Activated naive CD8-positive, alpha-beta T cell (primary cell): ENCODE data around the gene DKKL1.
A peak's percentile ranks its signal among the peaks of the same experiment; 100 is the strongest.

Source experiments
- H3K27ac Mint-ChIP-seq: one replicate; pipeline ENCODE4 v1.8.0; 2021; ENCODE audit warnings: mixed read lengths
- H3K27me3 Mint-ChIP-seq: one replicate; pipeline ENCODE4 v1.8.0; 2021; ENCODE audit warnings: mixed read lengths
- H3K36me3 Mint-ChIP-seq: one replicate; pipeline ENCODE4 v1.8.0; 2021; ENCODE audit warnings: mixed read lengths
- H3K4me1 Mint-ChIP-seq: one replicate; pipeline ENCODE4 v1.8.0; 2021; ENCODE audit warnings: low read depth, mixed read lengths
- H3K4me3 Mint-ChIP-seq: one replicate; pipeline ENCODE4 v1.8.0; 2021; ENCODE audit warnings: mild to moderate bottlenecking, mixed read lengths
- H3K9me3 Mint-ChIP-seq: one replicate; pipeline ENCODE4 v1.8.0; 2021; ENCODE audit warnings: low read depth, mixed read lengths

The DKKL1 gene

DNA sequence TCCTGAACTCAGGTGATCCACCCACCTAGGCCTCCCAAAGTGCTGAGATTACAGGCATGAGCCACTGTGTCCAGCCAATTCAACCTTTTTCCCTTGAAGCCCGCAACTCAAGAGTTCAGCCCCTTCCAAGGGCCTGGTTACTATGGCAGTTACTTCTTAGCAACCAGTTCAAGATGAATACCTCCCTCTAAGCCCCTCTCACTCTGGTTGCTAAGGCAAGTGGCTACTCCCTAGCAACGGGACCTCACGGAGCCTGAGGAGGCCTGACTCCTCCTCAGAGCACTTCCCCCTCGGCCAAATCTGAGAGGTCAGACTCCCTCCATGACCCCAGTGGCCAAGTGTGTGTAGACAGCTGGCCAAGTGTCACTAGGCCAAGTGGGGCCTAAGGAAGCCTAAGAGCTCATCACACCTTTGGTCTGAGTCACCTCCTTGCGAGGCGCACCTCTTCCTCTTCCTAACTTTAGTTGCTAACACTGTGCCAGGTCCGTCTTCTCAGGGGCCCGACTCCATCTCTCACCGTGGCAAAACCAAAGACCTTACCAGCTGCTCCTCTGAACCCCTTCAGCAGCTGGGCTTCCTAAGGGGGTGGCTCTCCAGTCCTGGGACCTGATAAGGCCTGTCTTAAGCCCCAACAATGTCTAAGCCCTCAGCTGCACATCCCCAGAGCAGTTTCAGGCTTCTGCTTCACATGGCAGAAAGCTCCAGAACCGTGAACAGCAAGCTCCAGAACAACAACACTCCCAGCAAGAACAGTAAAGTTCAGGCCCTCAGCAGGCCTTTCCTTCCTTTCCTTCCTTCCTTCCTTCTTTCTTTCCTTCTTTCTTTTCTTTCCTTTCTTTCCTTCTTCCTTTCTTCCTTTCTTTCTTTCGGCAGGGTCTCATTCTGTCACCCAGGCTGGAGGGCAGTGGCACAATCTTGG lies 18.9 kb upstream of the DKKL1 start:
- Mint-ChIP-seq H3K36me3 (no peaks in the 10 kb centered on the region), H3K27me3 (no peaks in the 10 kb centered on the region), H3K4me1 (peaks cover 7% of the 10 kb centered on the region), H3K27ac (no peak overlapping the region), H3K9me3 (no peaks in the 10 kb centered on the region), H3K4me3 (no peak overlapping the region)

DNA sequence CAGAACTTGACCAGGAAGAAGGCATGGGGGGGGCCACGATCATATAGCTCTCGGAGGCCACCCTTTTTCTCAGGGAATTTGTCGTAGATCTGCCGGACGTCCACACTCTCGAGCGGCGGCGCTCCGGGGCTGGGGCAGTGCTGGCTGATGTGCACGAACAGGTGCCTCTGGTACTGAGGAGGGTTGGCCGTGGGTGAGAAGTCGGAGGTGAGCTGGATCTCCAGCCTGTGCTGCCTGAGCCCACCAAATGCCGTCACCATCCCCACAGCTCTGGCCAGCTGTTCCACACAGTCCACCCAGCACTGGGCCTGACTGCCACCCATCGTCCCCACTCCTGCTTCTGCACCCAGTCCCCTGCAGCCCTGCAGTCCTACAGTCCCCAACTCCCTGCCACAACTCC lies 16.5 kb upstream of the DKKL1 start:
- no peaks in the 10 kb centered on the region for H3K27me3 Mint-ChIP-seq
- H3K27ac Mint-ChIP-seq: no peak overlapping the region
- H3K4me1 Mint-ChIP-seq: peaks cover 2% of the 10 kb centered on the region
- no peak overlapping the region for H3K4me3 Mint-ChIP-seq
- no peaks in the 10 kb centered on the region for H3K9me3 Mint-ChIP-seq
- no peaks in the 10 kb centered on the region for H3K36me3 Mint-ChIP-seq

DNA sequence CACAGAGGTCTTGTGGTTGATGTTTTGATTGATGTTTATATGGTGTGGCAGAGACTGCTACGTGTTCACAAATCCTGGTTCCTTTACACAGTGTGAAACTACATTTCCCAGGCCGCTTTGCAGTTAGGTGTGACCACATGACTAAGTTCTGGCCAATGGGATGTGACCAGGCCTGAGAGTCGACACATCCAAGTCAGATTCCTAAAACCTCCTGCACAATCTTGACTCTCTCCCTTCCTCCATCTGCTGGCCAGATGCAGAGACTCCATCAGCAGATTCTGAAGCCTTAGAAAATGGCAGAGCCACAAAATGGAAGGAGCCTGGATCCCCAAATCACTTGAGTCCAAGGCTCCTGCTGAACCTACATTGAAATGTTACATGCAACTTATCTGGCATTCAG lies 15.8 kb upstream of the DKKL1 start:
- no peak overlapping the region for H3K4me3 Mint-ChIP-seq
- H3K27ac Mint-ChIP-seq: no peak overlapping the region
- H3K9me3 Mint-ChIP-seq: no peaks in the 10 kb centered on the region
- H3K27me3 Mint-ChIP-seq: no peaks in the 10 kb centered on the region
- no peaks in the 10 kb centered on the region for H3K36me3 Mint-ChIP-seq
- peaks cover 2% of the 10 kb centered on the region for H3K4me1 Mint-ChIP-seq

DNA sequence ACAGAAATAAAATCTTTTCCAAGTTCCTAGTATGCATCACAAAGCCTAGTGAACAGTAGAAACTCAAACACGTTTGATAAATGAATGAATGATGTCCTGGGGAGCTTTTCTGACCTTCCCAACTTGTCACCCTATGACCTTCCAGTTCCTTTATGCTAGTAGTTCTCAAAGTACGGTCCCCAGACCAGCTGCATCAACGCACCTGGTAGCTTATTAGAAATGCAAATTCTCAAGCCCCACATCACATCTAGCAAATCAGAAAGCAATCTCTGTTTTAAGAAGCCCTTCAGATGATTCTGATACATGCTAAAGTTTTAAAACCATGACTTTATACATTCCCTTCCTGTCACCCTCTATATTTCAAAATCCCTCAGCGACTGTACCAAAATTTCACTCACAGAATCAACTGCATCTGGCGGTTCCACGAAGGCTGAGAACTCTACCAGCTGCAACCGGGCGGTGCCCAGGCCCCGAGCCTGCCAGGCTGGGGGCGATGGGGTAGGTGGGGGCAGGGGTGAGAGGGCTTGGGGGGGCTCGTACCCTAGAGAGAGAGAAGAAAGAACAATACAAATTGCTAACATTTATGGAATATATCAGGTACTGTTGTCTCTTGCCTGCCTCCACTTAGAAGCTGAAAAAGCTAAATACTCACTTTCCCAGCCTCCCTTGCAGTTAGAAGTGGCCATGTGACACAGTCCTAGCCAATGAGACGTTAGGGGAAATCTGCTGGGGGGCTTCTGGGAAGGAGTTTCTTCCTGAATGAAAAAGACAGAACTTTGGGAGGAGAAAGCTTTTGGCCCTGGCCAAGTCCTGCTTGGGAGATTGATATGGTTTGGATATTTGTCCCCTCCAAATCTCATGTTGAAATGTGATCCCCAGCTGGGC lies 15.1 kb upstream of the DKKL1 start:
- H3K36me3 Mint-ChIP-seq: no peaks in the 10 kb centered on the region
- H3K27ac Mint-ChIP-seq: no peak overlapping the region
- no peaks in the 10 kb centered on the region for H3K9me3 Mint-ChIP-seq
- H3K4me3 Mint-ChIP-seq: no peak overlapping the region
- no peaks in the 10 kb centered on the region for H3K27me3 Mint-ChIP-seq
- peaks cover 2% of the 10 kb centered on the region for H3K4me1 Mint-ChIP-seq

DNA sequence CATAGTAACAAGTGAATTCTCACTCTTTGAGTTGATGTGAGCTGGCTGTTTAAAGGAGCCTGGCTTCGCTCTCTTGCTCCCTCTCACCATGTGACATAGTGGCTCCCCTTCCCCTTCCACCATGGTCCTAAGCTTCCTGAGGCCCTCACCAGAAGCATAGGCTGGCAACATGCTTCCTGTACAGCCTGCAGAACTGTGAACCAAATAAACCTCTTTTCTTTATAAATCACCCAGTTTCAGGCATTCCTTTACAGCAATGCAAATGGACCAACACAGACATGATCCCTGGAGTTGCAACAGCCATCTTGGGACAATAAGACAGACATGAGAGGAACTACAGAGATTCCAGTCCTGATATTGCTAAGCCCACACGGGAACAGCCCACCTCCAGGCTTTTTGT lies 14.1 kb upstream of the DKKL1 start:
- Mint-ChIP-seq H3K27ac (no peak overlapping the region), H3K9me3 (no peaks in the 10 kb centered on the region), H3K4me3 (no peak overlapping the region), H3K4me1 (peaks cover 1% of the 10 kb centered on the region), H3K27me3 (no peaks in the 10 kb centered on the region), H3K36me3 (no peaks in the 10 kb centered on the region)

DNA sequence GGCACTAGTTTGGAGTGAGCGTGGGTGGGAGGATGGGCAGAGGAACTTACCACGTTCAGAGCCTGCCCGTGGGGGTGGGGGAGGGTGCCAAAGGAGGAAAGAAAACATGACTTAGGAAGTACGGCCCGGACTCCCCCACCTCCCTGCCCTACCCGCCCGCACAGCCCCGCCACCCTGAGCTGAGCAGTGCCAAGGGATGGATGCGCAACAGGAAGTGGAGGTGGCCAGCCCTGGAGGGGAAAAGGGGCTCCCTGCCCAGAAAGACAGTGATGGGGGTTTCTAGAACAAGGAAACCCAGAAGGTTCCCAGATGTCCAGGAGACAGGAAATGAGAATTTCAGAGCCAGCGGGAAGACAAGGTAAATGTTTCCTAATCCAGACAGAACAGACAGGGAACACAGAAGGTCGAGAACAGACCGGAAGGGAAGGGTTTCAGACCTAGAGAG lies 7.7 kb upstream of the DKKL1 start:
- Mint-ChIP-seq H3K36me3 (no peaks in the 10 kb centered on the region), H3K9me3 (no peaks in the 10 kb centered on the region), H3K27ac (no peak overlapping the region), H3K4me3 (no peak overlapping the region), H3K4me1 (peaks cover 17% of the 10 kb centered on the region), H3K27me3 (peaks cover 5% of the 10 kb centered on the region)

DNA sequence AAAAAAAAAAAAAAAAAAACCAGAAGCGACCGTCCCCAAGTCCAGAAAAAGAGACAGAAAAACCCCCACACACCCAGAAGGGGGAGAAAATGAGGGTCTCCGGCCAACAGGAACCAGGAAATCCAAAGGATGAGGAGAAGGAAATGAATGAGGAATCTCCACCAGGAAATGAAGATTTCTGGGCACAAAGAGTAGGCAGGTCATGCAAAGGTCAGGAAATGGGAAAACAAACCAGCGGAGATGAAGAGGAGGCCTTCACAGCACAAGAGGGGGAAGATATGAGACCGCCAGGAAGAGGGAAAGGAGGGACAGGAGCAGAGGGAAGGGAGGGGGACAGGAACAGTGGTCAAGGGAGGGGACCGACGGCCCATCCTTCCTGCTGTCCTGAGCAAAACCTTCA lies 7.3 kb upstream of the DKKL1 start:
- no peak overlapping the region for H3K4me3 Mint-ChIP-seq
- H3K36me3 Mint-ChIP-seq: no peaks in the 10 kb centered on the region
- peaks cover 5% of the 10 kb centered on the region for H3K27me3 Mint-ChIP-seq
- peaks cover 20% of the 10 kb centered on the region for H3K4me1 Mint-ChIP-seq
- no peaks in the 10 kb centered on the region for H3K9me3 Mint-ChIP-seq
- no peak overlapping the region for H3K27ac Mint-ChIP-seq

DNA sequence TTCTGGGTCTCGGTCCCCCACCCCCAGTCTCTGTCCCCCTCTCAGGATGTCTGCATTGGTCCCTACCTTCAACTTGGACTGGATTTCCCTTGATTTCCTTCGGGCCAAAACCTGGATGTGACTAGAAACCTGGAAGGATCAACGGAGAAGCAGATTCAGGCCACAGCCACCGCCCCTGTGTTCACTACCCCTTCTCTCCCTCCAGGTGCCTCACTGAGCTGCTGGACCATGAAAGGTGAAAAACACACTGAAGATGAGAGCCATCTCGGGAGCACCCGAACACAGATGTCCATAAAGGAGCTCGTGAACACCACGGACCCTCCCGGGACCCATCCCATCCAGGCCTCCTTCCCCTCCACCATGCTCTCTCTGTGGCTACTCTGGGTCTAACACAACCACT lies 6.5 kb upstream of the DKKL1 start:
- H3K27ac Mint-ChIP-seq: no peak overlapping the region
- no peak overlapping the region for H3K4me3 Mint-ChIP-seq
- peaks cover 26% of the 10 kb centered on the region for H3K4me1 Mint-ChIP-seq
- H3K27me3 Mint-ChIP-seq: peaks cover 5% of the 10 kb centered on the region
- no peaks in the 10 kb centered on the region for H3K36me3 Mint-ChIP-seq
- H3K9me3 Mint-ChIP-seq: no peaks in the 10 kb centered on the region

DNA sequence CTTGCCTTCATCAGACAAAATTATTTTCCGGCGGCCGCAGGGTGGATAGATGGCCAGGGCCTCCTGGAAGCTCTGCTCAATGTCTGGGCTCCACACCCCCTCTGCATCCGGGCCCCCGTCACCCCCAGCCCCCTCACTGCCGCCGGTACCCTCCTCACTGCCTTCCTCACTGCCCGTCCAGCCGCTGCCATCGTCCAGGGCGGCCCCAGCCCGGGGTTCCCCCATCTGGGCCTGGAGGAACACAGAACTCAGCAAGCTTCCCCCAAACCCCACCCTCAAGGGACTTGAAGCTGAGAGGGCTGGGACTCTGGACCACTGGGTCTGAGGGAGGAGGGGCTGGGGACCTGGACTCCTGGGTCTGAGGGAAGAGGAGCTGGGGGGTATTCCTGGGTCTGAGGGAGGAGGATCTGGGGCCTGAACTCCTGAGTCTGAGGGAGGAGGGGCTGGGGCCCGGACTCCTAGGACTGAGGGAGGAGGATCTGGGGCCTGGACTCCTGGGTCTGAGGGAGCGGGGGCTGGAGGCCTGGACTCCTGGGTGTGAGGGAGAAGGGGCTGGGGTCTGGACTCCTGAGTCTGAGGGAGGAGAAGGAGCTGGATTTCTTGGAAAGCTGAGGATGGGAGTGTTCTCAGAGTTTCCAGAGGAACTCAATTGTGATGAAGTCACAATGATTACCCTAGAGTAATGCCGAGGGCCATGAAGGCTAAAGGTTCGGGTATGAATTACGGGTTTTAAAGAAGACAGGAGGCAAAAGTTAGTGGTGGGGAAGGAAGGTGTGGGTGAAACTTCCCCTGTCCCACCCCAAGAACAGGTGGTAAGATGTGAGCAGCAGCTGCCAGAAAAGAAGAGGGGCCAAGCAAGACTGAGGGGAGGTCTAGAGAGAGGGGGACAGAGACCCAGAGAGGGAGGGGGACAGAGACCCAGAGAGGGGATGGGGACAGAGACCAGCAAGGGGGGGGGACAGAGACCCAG lies 3.5 kb upstream of the DKKL1 start:
- Mint-ChIP-seq H3K4me3 (no peak overlapping the region), H3K36me3 (no peaks in the 10 kb centered on the region), H3K9me3 (no peaks in the 10 kb centered on the region), H3K4me1 (peaks cover 28% of the 10 kb centered on the region), H3K27ac (no peak overlapping the region), H3K27me3 (peaks cover 5% of the 10 kb centered on the region)

DNA sequence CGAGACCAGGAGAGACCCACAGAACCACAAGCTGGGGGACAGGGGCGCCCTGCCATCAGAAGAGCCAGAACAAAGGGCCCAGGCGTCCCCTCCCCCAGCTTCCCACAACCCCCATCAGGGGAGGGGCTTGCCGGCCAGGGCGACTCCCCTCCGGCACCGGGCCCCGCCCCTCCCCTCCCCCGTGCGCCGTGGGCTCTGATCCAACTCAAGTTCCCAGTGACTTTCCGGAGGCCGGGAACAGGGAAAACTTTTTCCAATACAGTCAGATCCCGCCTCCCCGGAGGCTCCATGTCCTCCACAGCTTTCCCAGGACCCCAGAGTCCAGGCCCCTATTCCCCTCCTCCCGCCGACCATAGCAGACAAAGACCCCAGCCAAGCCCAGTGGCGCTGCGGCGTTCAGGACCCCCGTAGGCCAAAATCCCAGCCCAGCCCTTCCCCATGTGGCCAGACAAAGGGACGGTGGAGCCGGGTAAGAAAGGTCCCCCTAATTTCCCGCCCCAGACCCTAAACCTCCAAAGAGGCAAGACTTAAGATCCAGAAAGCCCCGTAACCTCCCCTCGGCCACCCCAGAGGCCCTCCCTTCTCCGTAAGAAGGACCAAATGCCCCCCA lies 2.1 kb upstream of the DKKL1 start:
- Mint-ChIP-seq H3K36me3 (no peaks in the 10 kb centered on the region), H3K9me3 (no peaks in the 10 kb centered on the region), H3K4me1 (peaks cover 18% of the 10 kb centered on the region), H3K27me3 (peaks cover 2% of the 10 kb centered on the region), H3K4me3 (peak overlapping the region; percentile 67), H3K27ac (no peak overlapping the region)

DNA sequence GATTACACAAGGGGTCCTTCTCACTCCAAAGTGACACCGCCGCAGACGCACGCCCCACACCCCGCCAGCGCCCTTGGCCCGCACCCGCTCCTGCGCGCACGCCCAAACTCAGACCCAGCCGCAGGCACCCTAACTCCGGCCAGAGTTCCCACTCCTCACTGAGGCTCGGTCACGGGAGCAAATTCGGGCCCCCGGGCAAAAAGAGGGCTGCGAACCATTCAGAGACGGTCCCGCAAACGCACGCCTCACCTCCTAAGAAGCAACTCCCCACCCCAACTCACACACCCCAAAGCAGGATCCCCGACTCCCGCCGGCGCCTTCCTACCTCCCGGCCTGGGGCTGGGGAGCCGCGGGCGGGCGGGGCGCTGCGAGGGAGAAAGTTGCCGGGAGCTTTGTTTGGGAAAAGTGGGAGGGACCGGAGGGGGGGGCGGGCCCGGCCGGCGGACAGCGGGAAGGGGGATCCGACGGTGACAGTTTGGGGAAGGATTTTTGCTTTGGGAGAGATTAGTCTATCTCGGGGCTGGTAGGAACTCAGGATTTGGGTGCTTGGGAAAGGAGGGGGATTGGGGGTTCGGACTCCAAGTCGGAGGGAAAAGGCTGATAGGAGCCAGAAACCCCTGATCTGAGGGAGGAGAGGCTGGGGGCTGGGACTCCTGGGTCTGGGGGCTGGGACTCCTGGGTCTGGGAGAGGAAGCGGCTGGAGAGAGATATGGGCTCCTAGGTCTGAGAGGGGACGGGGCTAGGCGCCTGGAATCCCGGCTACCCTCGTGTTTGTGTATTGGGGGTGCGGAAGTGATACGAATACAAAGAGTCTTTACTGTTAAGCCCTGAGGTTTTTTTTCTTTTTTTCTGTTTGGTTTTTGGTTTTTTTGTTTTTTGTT lies 1.4 kb upstream of the DKKL1 start, which contains the start of gene TEAD2:
TSS of gene TEAD2 (minus strand) at position 369 of the 881 bp plus-strand sequence. CDS start 2,341 bp downstream, outside the sequence.
- Mint-ChIP-seq H3K27ac (no peak within 1 kb of the TSS), H3K9me3 (no peaks in the 10 kb centered on the region), H3K27me3 (peaks cover 2% of the 10 kb centered on the region), H3K36me3 (no peaks in the 10 kb centered on the region), H3K4me3 (peak within 1 kb of the TSS; percentile 67), H3K4me1 (peaks cover 14% of the 10 kb centered on the region)

DNA sequence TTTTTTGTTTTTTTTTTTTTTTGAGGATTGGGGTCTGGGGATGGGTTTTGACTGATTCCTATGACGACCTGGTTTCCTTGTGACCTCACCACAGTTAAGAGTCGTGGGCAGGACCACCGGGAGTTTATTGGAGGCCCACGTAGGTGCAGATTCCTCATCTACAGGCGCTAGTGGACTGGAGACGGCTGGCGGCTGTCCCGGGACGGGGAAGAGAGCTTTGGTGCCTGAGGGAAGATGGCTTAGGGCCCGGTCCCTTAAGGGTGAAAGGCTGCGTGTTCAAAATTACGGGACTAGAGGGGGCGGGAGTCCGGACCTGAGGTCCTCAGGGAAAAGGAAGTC lies 779 bp upstream of the DKKL1 start:
- Mint-ChIP-seq H3K27me3 (peaks cover 2% of the 10 kb centered on the region), H3K27ac (no peak overlapping the region), H3K4me3 (no peak overlapping the region), H3K4me1 (peaks cover 14% of the 10 kb centered on the region), H3K9me3 (no peaks in the 10 kb centered on the region), H3K36me3 (no peaks in the 10 kb centered on the region)

DNA sequence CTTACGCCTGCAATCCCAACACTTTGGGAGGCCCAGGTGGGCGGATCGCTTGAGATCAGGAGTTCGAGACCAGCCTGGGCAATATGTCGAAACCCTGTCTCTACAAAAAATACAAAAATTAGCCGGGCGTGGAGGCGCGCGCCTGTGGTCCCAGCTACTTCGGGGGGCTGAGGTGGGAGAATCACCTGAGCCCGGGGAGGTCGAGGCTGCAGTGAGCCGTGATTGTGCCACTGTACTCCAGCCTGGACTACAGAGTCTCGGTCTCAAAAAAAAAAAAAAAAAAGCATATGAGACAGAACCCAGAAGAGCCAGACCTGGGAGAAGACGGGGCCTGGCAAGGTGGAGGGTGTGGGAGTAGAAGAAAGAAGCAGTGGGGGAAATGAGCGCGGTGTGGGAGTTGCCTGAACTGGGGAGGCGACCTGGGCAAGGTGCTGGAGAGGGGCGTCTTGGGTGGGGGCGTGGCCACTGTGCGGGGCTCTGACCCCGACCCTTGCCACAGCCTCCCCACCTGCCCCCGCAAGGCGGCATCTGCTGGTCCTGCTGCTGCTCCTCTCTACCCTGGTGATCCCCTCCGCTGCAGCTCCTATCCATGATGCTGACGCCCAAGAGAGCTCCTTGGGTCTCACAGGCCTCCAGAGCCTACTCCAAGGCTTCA lies 533 bp downstream of the DKKL1 start:
- Mint-ChIP-seq H3K9me3 (no peaks in the 10 kb centered on the region), H3K27ac (no peak overlapping the region), H3K4me3 (no peak overlapping the region), H3K27me3 (peaks cover 2% of the 10 kb centered on the region), H3K4me1 (peaks cover 14% of the 10 kb centered on the region), H3K36me3 (peaks cover 2% of the 10 kb centered on the region)
